SK-N-SH treated with all-trans-retinoic acid at 6 μM for 48 hours (cell line): ENCODE data around the gene SMARCC1.

Experiments
- POU6F1 ChIP-seq: fragments of 250-450 bp; sonication (Bioruptor Pico); IDR thresholded peaks from 2 replicates; pipeline ENCODE4 v1.8.0; 2021; ENCODE audit warnings: low read depth, mild to moderate bottlenecking, moderate library complexity, borderline replicate concordance
- ZNF565 ChIP-seq: fragments of 450-650 bp; formaldehyde crosslinking; conservative IDR thresholded peaks from 2 replicates; pipeline ENCODE4 v1.5.0; 2020; ENCODE audit warnings: low read depth, mild to moderate bottlenecking, moderate library complexity

GRCh38 chr3:47704237-47704612 lies 77.5 kb downstream of the SMARCC1 start:
- TF ChIP-seq POU6F1 (CRISPR knock-in tag) (no peak), ZNF565 (CRISPR knock-in tag) (no peak)
